CD4-positive, alpha-beta memory T cell (primary cell): ENCODE measurements around the gene NUDT13. TPM values are rescaled to one million over a fixed set of nuclear protein-coding genes. Genes with fewer than 3 reads are reported as not detected.
"Not testable (repeated sequence)": the region's sequence is repeated elsewhere in the genome, so short reads cannot be mapped to it uniquely, and the experiment has no call there.

ENCODE experiments used
- CTCF ChIA-PET: fragments of 350-600 bp; sonication (Branson Sonifier 250); formaldehyde crosslinking; loops from one replicate; lab custom pipeline; 2021; ENCODE audit warnings: inconsistent platforms; ENCODE audit not compliant: partially characterized antibody; lab: Charles Lee
- POLR2A ChIA-PET: fragments of 350-600 bp; sonication (Branson Sonifier 250); formaldehyde crosslinking; loops from one replicate; lab custom pipeline; 2021; ENCODE audit not compliant: partially characterized antibody; lab: Charles Lee
- DNase-seq, 5 donors: peaks; one replicate each; pipeline versions ENCODE4 v3.0.0 to v3.0.0-alpha.2; 2020 to 2022; ENCODE audit warnings: mixed read lengths in 1 of 5
- H3K27ac ChIP-seq: one replicate; pipeline ENCODE4 v1.7.0; 2013; ENCODE audit warnings: low read depth, low read length
- H3K27me3 ChIP-seq: 2 replicates; pipeline ENCODE4 v1.7.0; 2013; ENCODE audit warnings: mild to moderate bottlenecking, low read length, moderate library complexity; ENCODE audit not compliant: insufficient read depth
- H3K36me3 ChIP-seq: 2 replicates; pipeline ENCODE4 v1.7.0; 2013; ENCODE audit warnings: mild to moderate bottlenecking, low read length, moderate library complexity; ENCODE audit not compliant: insufficient read depth
- H3K4me1 ChIP-seq: 2 replicates; pipeline ENCODE4 v1.7.0; 2013; ENCODE audit warnings: mild to moderate bottlenecking, low read length, moderate library complexity; ENCODE audit not compliant: insufficient read depth
- H3K4me3 ChIP-seq, 2 donors: one replicate each; pipeline ENCODE4 v1.7.0; 2013; ENCODE audit warnings: low read length in 2 of 2, mild to moderate bottlenecking in 1 of 2
- H3K9me3 ChIP-seq, 2 donors: one replicate each; pipeline ENCODE4 v1.7.0; 2013; ENCODE audit warnings: low read length in 2 of 2, control low read depth in 1 of 2; ENCODE audit not compliant: control insufficient read depth in 1 of 2
- H3K27ac Mint-ChIP-seq, 7 donors: one replicate each; pipeline ENCODE4 v1.8.0; 2020 to 2021; ENCODE audit warnings: mixed read lengths in 7 of 7, mild to moderate bottlenecking in 6 of 7, inconsistent platforms in 3 of 7, moderate library complexity in 3 of 7
- H3K27me3 Mint-ChIP-seq, 2 donors: one replicate each; pipeline ENCODE4 v1.8.0; 2020 to 2021; ENCODE audit warnings: mixed read lengths in 2 of 2
- H3K36me3 Mint-ChIP-seq, 2 donors: one replicate each; pipeline ENCODE4 v1.8.0; 2020 to 2021; ENCODE audit warnings: mixed read lengths in 2 of 2, inconsistent platforms in 1 of 2, mild to moderate bottlenecking in 1 of 2
- H3K4me1 Mint-ChIP-seq, 4 donors: one replicate each; pipeline ENCODE4 v1.8.0; 2020 to 2021; ENCODE audit warnings: mixed read lengths in 4 of 4, mild to moderate bottlenecking in 1 of 4
- H3K4me3 Mint-ChIP-seq, 8 donors: one replicate each; pipeline ENCODE4 v1.8.0; 2020 to 2021; ENCODE audit warnings: mixed read lengths in 8 of 8, mild to moderate bottlenecking in 7 of 8, moderate library complexity in 6 of 8, inconsistent platforms in 3 of 8
- H3K9me3 Mint-ChIP-seq, 8 donors: one replicate each; pipeline ENCODE4 v1.8.0; 2020 to 2021; ENCODE audit warnings: mixed read lengths in 8 of 8, mild to moderate bottlenecking in 5 of 8, inconsistent platforms in 3 of 8, moderate library complexity in 1 of 8
- intact Hi-C: fragments of 100-400 bp; cut with micrococcal nuclease; formaldehyde crosslinking; loops from one replicate; pipeline ENCODE4 v1.15.1; 2023
- polyA plus RNA-seq, 2 donors: library from polyadenylated mRNA; unstranded; fragments of 300-500 nt; fragmentation: Illumina TruSeq; gene quantifications; one replicate each; pipeline ENCODE4 v1.2.3, GENCODE V29; 2021
- total RNA-seq, 2 experiments: library from RNA; stranded (reverse); gene quantifications; one replicate each; pipeline ENCODE4 v1.2.3, GENCODE V29; 2021

NUDT13 gene
- total and polyA plus RNA-seq, 4 experiments from 2014 or later: 1.4 to 2.9 (median 2.1) TPM

GRCh38 chr10:73096449-73097304 lies 13.6 kb upstream of the NUDT13 start, which contains the start of gene P4HA1:
Gene P4HA1, minus strand, starts transcription at chr10:73096866. Its CDS starts 21,983 bp downstream, at chr10:73074883.
- Mint-ChIP-seq H3K27ac (peak within 1 kb of the TSS; percentile 91 to 99 (median 96)), H3K27me3 (no peaks in the 10 kb centered on the region), H3K36me3 (peaks cover 4 to 16% of the 10 kb centered on the region in 2 donors), H3K4me1 (peaks cover 13 to 53% (median 29%) of the 10 kb centered on the region in 4 donors), H3K9me3 (peaks cover 0 to 4% (median 0%) of the 10 kb centered on the region in 8 donors), H3K4me3 (peak within 1 kb of the TSS; percentile 87 to 96 (median 94))
- H3K36me3 ChIP-seq: no peaks in the 10 kb centered on the region
- peak within 1 kb of the TSS; percentile 87 for H3K27ac ChIP-seq
- CTCF ChIA-PET: interaction anchor here (0.6 to 6.8 kb wide), 35 partner anchors 9 to 744 kb away, joined by 3 to 158 read pairs (median 5); partner anchors contain the start of genes DNAJB12, ECD, FAM149B1 and MRPS16
- POLR2A ChIA-PET: interaction anchor here (0.7 to 3.6 kb wide), 32 partner anchors 10 to 1009 kb away, joined by 3 to 51 read pairs (median 5); partner anchors contain the start of genes ANXA7, CFAP70, DNAJB12 and DNAJC9
- no peaks in the 10 kb centered on the region for H3K27me3 ChIP-seq
- H3K9me3 ChIP-seq: no peaks in the 10 kb centered on the region
- peaks cover 22% of the 10 kb centered on the region for H3K4me1 ChIP-seq
- H3K4me3 ChIP-seq: peak within 1 kb of the TSS; percentile 52 to 95
- DNase-seq: peak; percentile 94 to 98 (median 95)
- intact Hi-C loops: loop anchor here (1.0 to 10.0 kb wide), 9 partner anchors 14 to 528 kb away; partner anchors contain the start of genes ANXA7, CFAP70, DNAJC9 and ECD

- H3K9me3 ChIP-seq: no peaks in the 10 kb centered on the region
- H3K4me3 ChIP-seq: peak overlapping the region in 1 of 2 donors; percentile 95
- ChIA-PET CTCF (interaction anchor here (0.5 to 6.8 kb wide), 21 partner anchors 10 to 742 kb away, joined by 3 to 158 read pairs (median 5); partner anchors contain the start of genes DNAJB12, ECD, FAM149B1 and NUDT13), POLR2A (interaction anchor here (0.7 to 3.6 kb wide), 21 partner anchors 14 to 1010 kb away, joined by 3 to 51 read pairs (median 4); partner anchors contain the start of genes ANXA7, DNAJB12, DNAJC9 and NUDT13)
- Mint-ChIP-seq H3K36me3 (peaks cover 4 to 16% of the 10 kb centered on the region in 2 donors), H3K4me3 (peak overlapping the region; percentile 87 to 96 (median 94)), H3K9me3 (peaks cover 0 to 4% (median 0%) of the 10 kb centered on the region in 8 donors), H3K27ac (peak overlapping the region; percentile 91 to 99 (median 96)), H3K4me1 (peaks cover 13 to 49% (median 28%) of the 10 kb centered on the region in 4 donors), H3K27me3 (no peaks in the 10 kb centered on the region)
- H3K27ac ChIP-seq: peak overlapping the region; percentile 87
- no peak for DNase-seq
- H3K36me3 ChIP-seq: no peaks in the 10 kb centered on the region
- H3K27me3 ChIP-seq: no peaks in the 10 kb centered on the region
- intact Hi-C loops: loop anchor here (2.0 to 10.0 kb wide), 4 partner anchors 35 to 528 kb away; partner anchors contain the start of genes ANXA7 and MRPS16
- peaks cover 22% of the 10 kb centered on the region for H3K4me1 ChIP-seq
Observed at GRCh38 chr10:73097305-73097670, 13.0 kb upstream of the NUDT13 start.

- intact Hi-C loops: loop anchor here (5.0 to 10.0 kb wide), 3 partner anchors 33 to 526 kb away; partner anchors contain the start of gene ANXA7
Observed at GRCh38 chr10:73099141-73099540, 11.1 kb upstream of the NUDT13 start.

GRCh38 chr10:73106301-73106700 lies 4.0 kb upstream of the NUDT13 start:
- ChIA-PET CTCF (interaction anchor here (3.2 kb wide), 1 partner anchor 10 kb away, joined by 19 read pairs; the partner anchor contains the start of gene P4HA1), POLR2A (interaction anchor here (1.9 kb wide), 1 partner anchor 11 kb away, joined by 6 read pairs; no protein-coding TSS in a partner anchor)
- no peaks in the 10 kb centered on the region for H3K36me3 ChIP-seq
- Mint-ChIP-seq H3K9me3 (peaks cover 0 to 7% (median 0%) of the 10 kb centered on the region in 8 donors), H3K4me1 (peaks cover 4 to 13% (median 8%) of the 10 kb centered on the region in 4 donors), H3K36me3 (peaks cover 25 to 27% of the 10 kb centered on the region in 2 donors), H3K27me3 (no peaks in the 10 kb centered on the region), H3K27ac (no peak overlapping the region), H3K4me3 (no peak overlapping the region)
- DNase-seq: no peak
- H3K4me3 ChIP-seq: no peak overlapping the region
- H3K9me3 ChIP-seq: no peaks in the 10 kb centered on the region
- H3K27ac ChIP-seq: no peak overlapping the region
- no peaks in the 10 kb centered on the region for H3K27me3 ChIP-seq
- H3K4me1 ChIP-seq: peaks cover 8% of the 10 kb centered on the region
- intact Hi-C loops: no loop called here

More at GRCh38 chr10:73099141-73099540, 11.1 kb upstream of the NUDT13 start:
- no peak for DNase-seq
- no peaks in the 10 kb centered on the region for H3K27me3 ChIP-seq
- peaks cover 20% of the 10 kb centered on the region for H3K4me1 ChIP-seq
- H3K27ac ChIP-seq: no peak overlapping the region
- Mint-ChIP-seq H3K27ac (peak overlapping the region in 1 of 7 donors; percentile 13), H3K27me3 (no peaks in the 10 kb centered on the region), H3K4me3 (peak overlapping the region in 1 of 8 donors; percentile 36), H3K36me3 (peaks cover 4 to 16% of the 10 kb centered on the region in 2 donors), H3K4me1 (peaks cover 10 to 38% (median 19%) of the 10 kb centered on the region in 4 donors), H3K9me3 (peaks cover 0 to 4% (median 0%) of the 10 kb centered on the region in 8 donors)
- no peaks in the 10 kb centered on the region for H3K9me3 ChIP-seq
- ChIA-PET CTCF (interaction anchor here (0.7 to 6.8 kb wide), 5 partner anchors 9 to 1041 kb away, joined by 3 to 158 read pairs (median 3); partner anchors contain the start of gene NUDT13), POLR2A (interaction anchor here (0.5 to 2.0 kb wide), 4 partner anchors 11 to 645 kb away, joined by 3 to 6 read pairs (median 4); partner anchors contain the start of genes ECD, FAM149B1 and NUDT13)
- H3K36me3 ChIP-seq: no peaks in the 10 kb centered on the region
- no peak overlapping the region for H3K4me3 ChIP-seq

GRCh38 chr10:73109248-73109652 lies 1.0 kb upstream of the NUDT13 start:
- H3K9me3 Mint-ChIP-seq, H3K4me3 ChIP-seq, intact Hi-C loops, H3K36me3 ChIP-seq, DNase-seq, H3K9me3 ChIP-seq, H3K4me3 Mint-ChIP-seq, H3K27ac ChIP-seq, H3K27me3 Mint-ChIP-seq, H3K27me3 ChIP-seq: not testable (repeated sequence)
- Mint-ChIP-seq H3K27ac (peak overlapping the region in 1 of 7 donors; percentile 29), H3K4me1 (peaks cover 4 to 15% (median 9%) of the 10 kb centered on the region in 4 donors), H3K36me3 (peaks cover 22 to 23% of the 10 kb centered on the region in 2 donors)
- POLR2A ChIA-PET: interaction anchor here (0.7 to 3.4 kb wide), 3 partner anchors 10 to 304 kb away, joined by 3 to 51 read pairs (median 6); partner anchors contain the start of gene P4HA1
- CTCF ChIA-PET: interaction anchor here (1.1 to 4.0 kb wide), 4 partner anchors 8 to 63 kb away, joined by 3 to 58 read pairs (median 4); partner anchors contain the start of gene P4HA1
- H3K4me1 ChIP-seq: peaks cover 10% of the 10 kb centered on the region

GRCh38 chr10:73112032-73112431 lies 1.8 kb downstream of the NUDT13 start:
- H3K4me3 ChIP-seq, intact Hi-C loops, H3K27me3 Mint-ChIP-seq, H3K9me3 Mint-ChIP-seq, H3K27ac Mint-ChIP-seq, DNase-seq, H3K4me3 Mint-ChIP-seq, H3K36me3 ChIP-seq, H3K27me3 ChIP-seq, H3K27ac ChIP-seq, H3K9me3 ChIP-seq: not testable (repeated sequence)
- ChIA-PET CTCF (interaction anchor here (4.0 kb wide), 1 partner anchor 15 kb away, joined by 58 read pairs; the partner anchor contains the start of gene P4HA1), POLR2A (interaction anchor here (3.4 kb wide), 1 partner anchor 16 kb away, joined by 51 read pairs; the partner anchor contains the start of gene P4HA1)
- peaks cover 15 to 16% of the 10 kb centered on the region in 2 donors for H3K36me3 Mint-ChIP-seq
- peaks cover 10% of the 10 kb centered on the region for H3K4me1 ChIP-seq
- H3K4me1 Mint-ChIP-seq: peaks cover 4 to 15% (median 9%) of the 10 kb centered on the region in 4 donors
